Subcutaneous adipose tissue (tissue), 4 donors: ENCODE measurements around the gene C1orf116. TPM values are rescaled to one million over a fixed set of nuclear protein-coding genes. Genes with fewer than 3 reads are reported as not detected.

Experiments
- total RNA-seq, 4 donors: library from RNA; depleted of rRNA; stranded (reverse); fragments of >200 nt; gene quantifications; one replicate each; pipeline ENCODE4 v1.1.0, GENCODE V29; 2016
- TF ChIP-seq, protein P1 (sequence below): fragments of 450-650 bp; IDR thresholded peaks from one replicate; pipeline ENCODE4 v1.5.1; 2016; ENCODE audit warnings: low read depth, mild to moderate bottlenecking, control low read depth, antibody characterized with exemption, moderate library complexity

Gene C1orf116
- total RNA-seq, 4 donors from 2014 or later, result under 0.01 to 0.17 TPM; not detected in 2

DNA sequence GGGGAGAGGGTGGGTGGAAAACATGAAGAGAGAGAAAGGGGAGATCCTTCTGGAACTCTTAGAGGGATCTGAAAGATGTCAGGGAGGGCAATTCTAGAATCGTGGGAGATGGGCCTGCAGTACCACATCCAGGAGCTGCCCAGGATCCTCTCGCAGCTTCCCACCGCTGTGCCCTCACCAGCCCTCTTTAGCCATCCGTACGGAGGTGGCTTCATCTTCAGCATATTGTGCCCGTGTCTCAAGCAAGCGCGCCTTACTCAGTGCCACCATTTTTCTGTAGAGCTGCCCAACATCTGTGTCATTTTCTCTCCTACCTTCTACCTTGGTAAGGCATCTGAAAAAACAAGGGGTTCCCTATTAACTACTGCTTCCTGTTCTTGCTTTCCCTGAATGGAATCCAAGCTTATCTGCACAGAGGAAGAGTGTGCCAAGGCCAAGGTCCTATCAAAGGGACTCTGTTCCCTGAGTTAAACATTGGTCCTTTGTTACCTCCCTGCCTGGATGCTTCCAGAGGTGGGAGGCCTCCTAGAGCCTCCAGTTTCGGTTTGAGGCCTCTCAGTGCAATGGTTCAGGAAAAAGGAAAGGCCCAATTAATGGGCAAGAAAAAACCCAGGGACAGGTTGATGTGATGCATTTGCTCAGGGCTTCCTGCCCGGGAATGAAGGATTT, 23.2 kb downstream of the C1orf116 start:
- TF ChIP-seq, protein P1, sequence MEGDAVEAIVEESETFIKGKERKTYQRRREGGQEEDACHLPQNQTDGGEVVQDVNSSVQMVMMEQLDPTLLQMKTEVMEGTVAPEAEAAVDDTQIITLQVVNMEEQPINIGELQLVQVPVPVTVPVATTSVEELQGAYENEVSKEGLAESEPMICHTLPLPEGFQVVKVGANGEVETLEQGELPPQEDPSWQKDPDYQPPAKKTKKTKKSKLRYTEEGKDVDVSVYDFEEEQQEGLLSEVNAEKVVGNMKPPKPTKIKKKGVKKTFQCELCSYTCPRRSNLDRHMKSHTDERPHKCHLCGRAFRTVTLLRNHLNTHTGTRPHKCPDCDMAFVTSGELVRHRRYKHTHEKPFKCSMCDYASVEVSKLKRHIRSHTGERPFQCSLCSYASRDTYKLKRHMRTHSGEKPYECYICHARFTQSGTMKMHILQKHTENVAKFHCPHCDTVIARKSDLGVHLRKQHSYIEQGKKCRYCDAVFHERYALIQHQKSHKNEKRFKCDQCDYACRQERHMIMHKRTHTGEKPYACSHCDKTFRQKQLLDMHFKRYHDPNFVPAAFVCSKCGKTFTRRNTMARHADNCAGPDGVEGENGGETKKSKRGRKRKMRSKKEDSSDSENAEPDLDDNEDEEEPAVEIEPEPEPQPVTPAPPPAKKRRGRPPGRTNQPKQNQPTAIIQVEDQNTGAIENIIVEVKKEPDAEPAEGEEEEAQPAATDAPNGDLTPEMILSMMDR, result no peak

DNA sequence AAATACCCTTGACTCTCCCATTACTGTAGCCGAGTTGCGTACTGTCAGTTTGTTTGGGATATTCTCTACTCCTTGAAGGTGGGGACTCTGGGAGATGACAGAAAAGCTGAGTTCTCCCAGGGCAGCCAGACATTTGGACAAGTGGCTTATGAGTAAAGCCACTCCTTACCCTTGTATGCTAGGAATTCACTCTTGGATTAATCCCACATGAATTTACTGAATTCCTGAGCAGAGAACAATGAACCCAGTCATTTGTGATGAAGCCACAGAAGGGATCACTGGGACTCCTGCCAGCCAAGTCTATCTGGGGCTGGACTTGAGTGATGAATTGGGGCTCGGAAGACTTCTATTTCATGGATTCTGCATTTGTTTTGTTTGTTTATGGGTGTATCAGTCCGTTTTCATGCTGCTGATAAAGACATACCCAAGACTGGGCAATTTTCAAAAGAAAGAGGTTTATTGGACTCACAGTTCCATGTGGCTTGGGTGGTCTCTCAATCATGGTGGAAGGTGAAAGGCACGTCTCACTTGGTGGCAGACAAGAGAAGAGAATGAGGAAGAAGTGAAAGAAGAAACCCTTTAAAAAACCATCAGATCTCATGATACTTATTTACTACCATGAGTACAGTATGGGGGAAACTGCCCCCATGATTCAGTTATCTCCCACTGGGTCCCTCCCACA, 25.1 kb downstream of the C1orf116 start:
- TF ChIP-seq, protein P1, result no peak

DNA sequence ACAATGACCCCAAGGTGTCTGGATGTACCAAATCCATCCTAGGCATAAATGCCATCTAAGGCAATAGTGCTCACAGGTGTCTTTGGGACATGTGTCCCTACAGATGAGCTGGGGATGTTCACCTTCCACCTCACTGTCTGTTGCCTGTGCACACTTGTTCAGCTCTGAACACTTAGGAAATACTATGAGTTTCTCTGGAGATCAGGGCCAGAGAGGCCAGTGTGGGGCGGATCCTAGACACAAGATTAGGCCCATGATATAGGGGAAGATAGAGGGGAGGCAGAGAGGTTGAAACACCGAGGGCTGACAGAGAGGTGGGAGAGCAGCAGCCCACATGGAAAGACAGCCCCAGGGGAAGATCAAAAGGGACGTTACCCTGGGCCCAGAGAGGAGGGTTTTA, 25.6 kb downstream of the C1orf116 start:
- TF ChIP-seq, protein P1, result no peak

DNA sequence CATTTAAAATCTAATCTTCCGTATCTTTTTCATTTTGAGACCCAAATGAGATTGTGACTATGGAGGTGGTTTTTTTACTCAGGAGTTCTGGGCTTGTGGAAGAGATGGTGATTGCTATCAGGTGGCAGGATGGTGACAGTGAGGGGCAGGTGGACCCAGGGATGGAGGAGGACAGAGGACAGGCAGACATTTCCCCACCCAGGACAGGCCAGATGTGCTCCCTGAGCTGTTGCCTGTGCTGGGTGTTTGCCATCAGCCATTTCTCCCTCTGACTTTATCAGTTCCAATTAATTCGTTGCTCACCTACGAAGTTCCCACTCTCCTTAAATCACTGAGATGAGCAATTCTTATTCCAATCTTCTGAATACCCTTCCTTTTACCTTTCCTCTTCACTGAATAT, 26.5 kb downstream of the C1orf116 start:
- TF ChIP-seq, protein P1, result no peak

DNA sequence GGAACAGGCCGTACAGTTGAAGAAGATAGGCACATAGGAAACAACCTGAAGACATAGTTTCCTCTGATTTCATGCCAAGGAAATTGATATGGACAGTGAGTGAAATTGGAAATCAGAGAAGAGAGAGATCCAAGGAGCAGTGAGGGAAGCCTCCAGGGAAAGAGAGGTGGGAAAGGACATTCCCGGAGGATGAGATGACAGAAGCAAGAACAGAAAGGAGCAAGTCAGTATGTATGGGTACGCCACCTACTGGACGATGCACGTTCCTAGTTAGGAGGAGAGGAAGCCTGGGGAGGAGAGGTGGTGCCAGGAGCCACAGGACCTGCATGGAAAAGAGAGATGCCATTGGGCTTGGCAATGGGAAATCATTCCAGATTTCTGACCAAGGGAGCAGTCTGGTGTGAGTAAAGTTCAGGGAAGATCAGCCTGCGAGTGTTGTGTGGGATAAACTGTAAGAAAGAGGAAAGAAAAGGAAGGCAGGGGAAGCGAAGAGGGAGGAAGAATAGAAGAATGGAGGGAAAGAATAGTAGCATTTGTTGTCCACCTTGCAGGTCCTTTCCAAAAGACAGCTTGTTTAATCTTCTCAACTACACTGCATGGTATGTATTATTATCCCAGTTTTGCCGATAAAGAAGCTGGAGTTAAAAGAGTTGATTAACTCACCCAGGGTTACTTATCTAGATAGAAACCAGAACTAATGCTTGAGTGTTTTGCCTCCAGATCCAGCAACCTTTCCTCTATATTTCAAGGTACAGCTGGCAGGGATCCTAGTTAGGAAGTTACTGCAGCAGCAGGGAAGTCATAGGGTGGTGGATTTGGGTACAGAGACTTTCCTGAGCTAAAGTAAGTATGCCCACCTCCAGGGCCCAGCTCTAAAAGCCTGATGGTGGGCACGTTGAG, 27.4 kb downstream of the C1orf116 start:
- TF ChIP-seq, protein P1, result no peak

DNA sequence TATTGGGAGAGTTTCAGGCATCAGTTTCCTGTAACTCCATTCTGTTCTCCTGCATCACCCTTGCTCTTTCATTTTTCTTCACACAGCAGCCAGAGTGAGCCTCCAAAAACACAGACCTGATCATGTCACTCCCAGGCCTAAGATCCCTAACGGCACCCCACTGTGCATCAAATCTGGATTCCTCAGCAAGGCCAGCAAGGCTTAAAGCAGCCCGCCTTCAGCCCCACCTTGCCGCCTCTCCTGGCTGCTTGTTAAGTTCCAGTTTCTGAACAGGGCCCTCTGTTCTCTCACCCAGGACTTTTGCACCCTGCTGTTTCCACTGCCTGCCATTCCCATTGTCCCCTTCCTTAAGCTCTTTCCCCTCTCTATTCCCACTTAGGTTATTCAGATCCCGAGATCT, 29.3 kb downstream of the C1orf116 start:
- TF ChIP-seq, protein P1, result no peak

DNA sequence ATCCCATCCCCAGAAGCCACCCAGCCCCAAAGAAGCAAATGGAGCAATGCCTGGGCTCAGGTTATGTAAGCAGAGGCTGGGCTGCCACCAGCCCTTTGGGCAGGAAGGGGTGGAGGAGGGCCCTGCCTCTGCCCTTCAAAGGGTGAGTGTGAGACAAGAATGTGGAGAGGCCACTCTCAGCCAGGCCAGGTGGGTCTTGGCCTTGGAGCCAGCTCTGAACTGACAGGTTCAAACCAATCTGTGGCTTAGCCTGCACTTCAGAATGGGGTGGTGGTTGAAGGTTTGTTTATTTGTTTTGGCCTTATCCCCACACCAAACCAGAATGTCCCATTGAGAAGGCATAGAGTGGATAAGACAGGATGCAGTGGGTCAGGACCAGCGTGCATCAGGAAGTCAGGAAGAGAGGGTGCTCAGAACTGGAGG, 29.8 kb downstream of the C1orf116 start:
- TF ChIP-seq, protein P1, result no peak
